Pancreas (tissue), 10 donors: ENCODE results near the gene TMEM200A. TPM values are rescaled to one million over a fixed set of nuclear protein-coding genes. Genes with fewer than 3 reads are reported as not detected.

Experiments
- ATAC-seq, 4 donors: fragments of 200-7000 bp; cut with Tn5 transposase; one replicate each; pipeline versions ENCODE4 v1.8.0 to v1.9.1; 2020; ENCODE audit warnings: mild to moderate bottlenecking in 4 of 4, moderate library complexity in 4 of 4
- DNase-seq, 6 donors: peaks; one replicate each; pipeline ENCODE4 v3.0.0-alpha.2; 2020
- FAIRE-seq: peaks from 2 replicates; lab custom pipeline; 2012; peaks lifted over from hg19 to GRCh38; lab: Jason Lieb, UNC
- H3K27ac ChIP-seq, 4 donors: fragments of 200-600 bp; sonication (generic); 1 replicate in 3 of 4; 2 replicates in 1 of 4; pipeline versions ENCODE4 v1.5.0 to v1.8.0; 2020
- H3K27me3 ChIP-seq, 4 donors: fragments of 200-600 bp; one replicate each; pipeline ENCODE4 v1.8.0; 2021
- H3K36me3 ChIP-seq, 3 donors: fragments of 200-600 bp; sonication (generic) in 1 of 3; one replicate each; pipeline versions ENCODE4 v1.5.0 to v1.8.0; 2020 to 2021
- H3K4me1 ChIP-seq, 3 donors: fragments of 200-600 bp; one replicate each; pipeline ENCODE4 v1.8.0; 2021
- H3K4me3 ChIP-seq, 4 donors: fragments of 200-600 bp; sonication (generic) in 2 of 4; one replicate each; pipeline versions ENCODE4 v1.5.0 to v1.8.0; 2020 to 2021
- H3K9me3 ChIP-seq, 4 donors: fragments of 200-600 bp; one replicate each; pipeline ENCODE4 v1.8.0; 2021
- WGBS, 2 donors: extraction: QIAGEN DNeasy Blood & Tissue Kit; methylation state at CpG; one replicate each; pipeline ENCODE4 v1.1.7; 2013; 5-methylcytosine and 5-hydroxymethylcytosine counted together
- intact Hi-C, 3 donors: fragments of 100-400 bp; cut with DNase I; formaldehyde crosslinking; loops; one replicate each; pipeline versions ENCODE4 v1.11.1 to v1.14.2; 2022
- polyA plus RNA-seq, 2 donors: library from polyadenylated mRNA; stranded (reverse); fragments of 200-250 nt; gene quantifications; one replicate each; pipeline ENCODE4 v1.2.3, GENCODE V29; 2013
- total RNA-seq, 6 donors: library from RNA; stranded (reverse); fragmentation: NEBNext Ultra II Directional in 4 of 6; extraction: Animal tissue kit (Norgen Biotek cat#: 25700) in 4 of 6; gene quantifications; one replicate each; pipeline versions ENCODE4 v1.2.1 to v1.2.4, GENCODE V29; 2021 to 2023
- TF ChIP-seq, protein P1 (sequence below), 4 donors: fragments of 200-600 bp; sonication (generic) in 3 of 4; IDR thresholded peaks; one replicate each; pipeline versions ENCODE4 v1.5.0 to v1.8.0; 2021; ENCODE audit warnings: antibody characterized with exemption in 4 of 4
- donor health status: healthy with polysubstance abuse.
- donor health status: DM: no; HTN: no; CAD: no; lungs with moderate emphysema.
- donor health status: DM: no; HTN: no; CAD: no.
- donor health status: control.
- donor health status: control.
- donor health status: Bipolar disorder and iron deficiency.
- donor health status: DM: yes; HTN: yes; CAD: no.
- donor health status: DM: no; HTN: no; CAD: no.
- donor health status: DM: no; HTN: no; CAD: no.
- donor health status: DM: yes; HTN: yes; CAD: no.

TMEM200A gene
- total and polyA plus RNA-seq, 8 donors: 0.32 to 7.3 (median 1.3) TPM

DNA sequence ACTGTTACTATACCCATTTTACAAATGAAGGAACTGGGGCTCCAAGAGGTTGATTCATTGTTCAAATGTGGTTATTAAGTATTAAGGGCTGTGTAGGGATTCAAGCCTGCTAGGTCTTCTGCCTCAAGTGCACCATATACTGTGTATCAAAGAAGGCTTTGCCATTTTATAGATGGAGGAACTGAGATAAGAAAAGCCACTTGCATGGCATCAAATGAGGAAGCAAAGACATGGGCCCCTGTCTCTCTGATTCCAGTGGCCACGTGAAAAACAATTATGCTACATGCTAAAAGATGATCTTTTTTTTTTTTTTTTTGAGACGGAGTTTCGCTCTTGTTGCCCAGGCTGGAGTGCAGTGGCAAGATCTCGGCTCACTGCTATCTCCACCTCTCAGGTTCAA is 67.0 kb downstream of the TMEM200A start:
- intact Hi-C loops: no loop called here
- no peak for FAIRE-seq

DNA sequence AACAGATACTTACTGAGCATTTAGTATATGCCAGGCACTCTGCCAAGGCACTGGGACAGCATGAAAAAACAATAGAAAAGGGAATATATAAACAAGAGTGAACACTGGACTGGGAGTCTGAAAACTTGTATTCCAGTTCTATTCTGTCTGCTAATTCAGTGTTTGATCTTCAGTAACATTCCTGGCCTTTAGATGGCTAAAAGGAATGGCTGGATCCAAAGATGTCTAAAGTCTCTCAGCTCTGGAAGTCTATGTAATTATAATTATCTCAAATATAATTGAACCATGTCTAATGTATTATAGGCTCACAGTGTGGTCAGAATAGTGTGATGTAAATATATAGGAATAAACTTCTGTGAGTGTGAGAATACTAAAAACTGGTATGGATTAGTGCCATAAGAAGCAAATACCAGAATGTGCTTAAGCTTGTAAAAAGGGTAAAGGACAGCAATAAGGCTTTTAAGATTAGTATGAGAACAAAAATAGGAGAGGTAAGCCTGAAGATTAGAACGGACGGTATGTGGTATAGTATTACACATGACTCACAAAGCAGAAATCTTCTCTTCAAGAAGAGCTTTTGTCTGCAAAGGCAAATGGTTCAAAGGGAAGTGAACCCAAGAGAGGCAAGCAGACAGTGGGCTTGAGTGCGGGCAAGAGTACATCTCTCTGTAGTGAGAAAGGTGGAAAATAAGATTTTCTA is 68.5 kb downstream of the TMEM200A start:
- intact Hi-C loops: no loop called here
- TF ChIP-seq, protein P1, sequence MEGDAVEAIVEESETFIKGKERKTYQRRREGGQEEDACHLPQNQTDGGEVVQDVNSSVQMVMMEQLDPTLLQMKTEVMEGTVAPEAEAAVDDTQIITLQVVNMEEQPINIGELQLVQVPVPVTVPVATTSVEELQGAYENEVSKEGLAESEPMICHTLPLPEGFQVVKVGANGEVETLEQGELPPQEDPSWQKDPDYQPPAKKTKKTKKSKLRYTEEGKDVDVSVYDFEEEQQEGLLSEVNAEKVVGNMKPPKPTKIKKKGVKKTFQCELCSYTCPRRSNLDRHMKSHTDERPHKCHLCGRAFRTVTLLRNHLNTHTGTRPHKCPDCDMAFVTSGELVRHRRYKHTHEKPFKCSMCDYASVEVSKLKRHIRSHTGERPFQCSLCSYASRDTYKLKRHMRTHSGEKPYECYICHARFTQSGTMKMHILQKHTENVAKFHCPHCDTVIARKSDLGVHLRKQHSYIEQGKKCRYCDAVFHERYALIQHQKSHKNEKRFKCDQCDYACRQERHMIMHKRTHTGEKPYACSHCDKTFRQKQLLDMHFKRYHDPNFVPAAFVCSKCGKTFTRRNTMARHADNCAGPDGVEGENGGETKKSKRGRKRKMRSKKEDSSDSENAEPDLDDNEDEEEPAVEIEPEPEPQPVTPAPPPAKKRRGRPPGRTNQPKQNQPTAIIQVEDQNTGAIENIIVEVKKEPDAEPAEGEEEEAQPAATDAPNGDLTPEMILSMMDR (IDR thresholded peaks at IDR 0.05): no peak
- H3K27me3 ChIP-seq: no peaks in the 10 kb centered on the region
- DNase-seq (no peak), FAIRE-seq (no peak), ATAC-seq (no peak)
- H3K27ac ChIP-seq: no peak overlapping the region
- no peaks in the 10 kb centered on the region for H3K36me3 ChIP-seq
- no peaks in the 10 kb centered on the region for H3K4me1 ChIP-seq
- no peaks in the 10 kb centered on the region for H3K9me3 ChIP-seq
- H3K4me3 ChIP-seq: no peak overlapping the region
- 83 to 93% methylated on average over 3 of the region's 3 CpGs for WGBS, 2 donors

More for the DNA sequence above, 67.0 kb downstream of the TMEM200A start:
- WGBS, 2 donors: 76 to 81% methylated on average over 4 of the region's 4 CpGs
- H3K4me1 ChIP-seq: no peaks in the 10 kb centered on the region
- no peak for DNase-seq
- H3K27ac ChIP-seq: no peak overlapping the region
- H3K27me3 ChIP-seq: no peaks in the 10 kb centered on the region
- H3K4me3 ChIP-seq: no peak overlapping the region
- no peak for ATAC-seq
- TF ChIP-seq, protein P1 (IDR thresholded peaks at IDR 0.05): no peak
- H3K9me3 ChIP-seq: no peaks in the 10 kb centered on the region
- no peaks in the 10 kb centered on the region for H3K36me3 ChIP-seq

DNA sequence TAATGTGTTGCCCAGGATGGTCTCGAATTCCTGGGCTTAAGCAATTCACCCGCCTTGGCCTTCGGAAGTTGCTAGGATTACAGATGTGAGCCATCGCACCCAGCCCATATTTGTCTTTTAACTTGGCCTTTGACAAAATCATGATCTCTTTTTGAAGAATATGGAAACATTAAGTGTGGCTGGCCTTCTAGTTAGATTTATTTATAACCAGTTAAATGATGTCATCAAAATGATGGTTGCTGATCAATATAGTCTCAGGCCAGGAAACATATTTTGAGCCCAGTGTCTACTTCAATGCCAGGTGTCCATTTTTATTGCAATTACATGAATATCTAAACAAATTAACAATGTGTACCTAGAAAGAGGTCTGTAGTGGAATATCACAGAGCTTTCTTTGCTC is 69.4 kb downstream of the TMEM200A start:
- Histone ChIP-seq H3K4me3 (no peak overlapping the region), H3K27me3 (no peaks in the 10 kb centered on the region), H3K9me3 (no peaks in the 10 kb centered on the region), H3K27ac (no peak overlapping the region), H3K4me1 (no peaks in the 10 kb centered on the region), H3K36me3 (no peaks in the 10 kb centered on the region)
- 82 to 90% methylated on average over 4 of the region's 4 CpGs for WGBS, 2 donors
- intact Hi-C loops: no loop called here
- DNase-seq (no peak), ATAC-seq (no peak), FAIRE-seq (no peak)
- TF ChIP-seq, protein P1 (IDR thresholded peaks at IDR 0.05): no peak

DNA sequence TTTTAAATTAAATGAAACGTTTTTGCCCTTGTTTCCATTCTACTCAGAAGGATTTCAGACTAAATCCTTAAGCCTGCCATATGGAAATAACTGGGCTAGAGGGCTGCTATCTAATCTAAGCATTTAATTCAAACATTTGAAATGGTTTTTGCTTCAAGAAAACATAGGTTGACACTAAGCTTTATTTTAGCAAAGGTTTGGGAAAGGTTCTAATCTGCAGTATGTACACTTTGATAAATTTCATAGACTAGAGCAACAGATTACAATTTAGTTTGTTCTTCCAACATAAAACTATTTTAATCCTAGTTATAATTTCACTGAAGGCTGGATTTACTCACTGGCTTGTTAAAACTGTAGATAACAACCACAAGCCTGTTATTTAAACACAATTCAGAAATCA is 72.1 kb downstream of the TMEM200A start:
- Histone ChIP-seq H3K36me3 (no peaks in the 10 kb centered on the region), H3K27me3 (no peaks in the 10 kb centered on the region), H3K4me1 (no peaks in the 10 kb centered on the region), H3K27ac (no peak overlapping the region), H3K9me3 (no peaks in the 10 kb centered on the region), H3K4me3 (no peak overlapping the region)
- intact Hi-C loops: no loop called here
- DNase-seq: no peak
- no peak for ATAC-seq
- 12 to 13% methylated on average over 1 of the region's 1 CpG for WGBS, 2 donors
- no peak for FAIRE-seq
- TF ChIP-seq, protein P1 (IDR thresholded peaks at IDR 0.05): no peak

DNA sequence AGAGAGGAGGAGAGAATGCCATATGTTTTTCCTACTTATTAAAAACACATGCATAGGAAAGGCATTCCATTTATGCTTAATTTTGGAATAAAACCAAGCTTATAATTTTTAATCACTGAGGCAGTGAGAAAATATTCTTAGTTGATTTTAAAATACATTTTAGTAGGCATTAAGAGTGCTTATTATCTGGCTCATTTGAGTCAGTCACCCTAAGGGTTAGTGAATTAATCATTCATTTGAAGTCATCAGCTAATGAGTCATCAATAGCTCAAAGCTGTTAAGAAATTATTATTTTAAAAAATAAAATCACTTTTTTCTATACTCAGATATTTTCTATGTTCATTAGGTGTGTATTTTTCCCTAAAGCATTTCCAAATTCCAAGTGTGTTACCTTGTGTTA is 81.6 kb downstream of the TMEM200A start:
- Histone ChIP-seq H3K9me3 (no peaks in the 10 kb centered on the region), H3K27ac (no peak overlapping the region), H3K4me3 (no peak overlapping the region), H3K4me1 (no peaks in the 10 kb centered on the region), H3K36me3 (no peaks in the 10 kb centered on the region), H3K27me3 (no peaks in the 10 kb centered on the region)
- TF ChIP-seq, protein P1 (IDR thresholded peaks at IDR 0.05): no peak
- intact Hi-C loops: no loop called here
- ATAC-seq: no peak
- FAIRE-seq: no peak
- no peak for DNase-seq
